ENCODE measurements around the gene ALS2CL.
"Not testable (repeated sequence)": the region's sequence is repeated elsewhere in the genome, so short reads cannot be mapped to it uniquely, and the experiment has no call there.

ALS2CL gene

GRCh38 chr3:46693038-46693891 lies at the start of gene ALS2CL:
Gene ALS2CL, minus strand, starts transcription at chr3:46693679. Its CDS starts 4,239 bp downstream, at chr3:46689440.
- DNase-seq, result no peak

- DNase-seq, result no peak
Measured at GRCh38 chr3:46742992-46743585, 49.6 kb upstream of the ALS2CL start.

- DNase-seq, result not testable (repeated sequence)
Measured at GRCh38 chr3:46739565-46739964, 46.1 kb upstream of the ALS2CL start.

GRCh38 chr3:46737329-46737731 lies 43.9 kb upstream of the ALS2CL start:
- DNase-seq, result no peak

- DNase-seq, result no peak
Measured at GRCh38 chr3:46736006-46736872, 42.8 kb upstream of the ALS2CL start.

GRCh38 chr3:46734773-46735172 lies 41.3 kb upstream of the ALS2CL start:
- no peak for DNase-seq

GRCh38 chr3:46733026-46733800 lies 39.7 kb upstream of the ALS2CL start:
- DNase-seq, result no peak

GRCh38 chr3:46731795-46732194 lies 38.3 kb upstream of the ALS2CL start:
- no peak for DNase-seq

GRCh38 chr3:46730819-46731218 lies 37.3 kb upstream of the ALS2CL start:
- no peak for DNase-seq

GRCh38 chr3:46729038-46729437 lies 35.6 kb upstream of the ALS2CL start:
- DNase-seq, result no peak

- no peak for DNase-seq
Measured at GRCh38 chr3:46725621-46726314, 32.3 kb upstream of the ALS2CL start.

- no peak for DNase-seq
Measured at GRCh38 chr3:46724424-46724823, 30.9 kb upstream of the ALS2CL start.

- DNase-seq, result no peak
Measured at GRCh38 chr3:46722443-46722842, 29.0 kb upstream of the ALS2CL start.

GRCh38 chr3:46721009-46721408 lies 27.5 kb upstream of the ALS2CL start:
- DNase-seq, result no peak

GRCh38 chr3:46719735-46720271 lies 26.3 kb upstream of the ALS2CL start:
- no peak for DNase-seq

GRCh38 chr3:46719044-46719565 lies 25.6 kb upstream of the ALS2CL start:
- no peak for DNase-seq

GRCh38 chr3:46717447-46718231 lies 24.2 kb upstream of the ALS2CL start, which contains the start of gene PRSS50:
Gene PRSS50, minus strand, starts transcription at chr3:46717869. Its CDS starts 45 bp downstream, at chr3:46717824.
- DNase-seq, result no peak

GRCh38 chr3:46716461-46717441 lies 23.3 kb upstream of the ALS2CL start:
- DNase-seq, result no peak

- no peak for DNase-seq
Measured at GRCh38 chr3:46715507-46716175, 22.2 kb upstream of the ALS2CL start.

Measured in NCI-H1436 (cell line).